22Rv1 (cell line): ENCODE results near the gene GOLGA8B.

Experiments used
- ZFX ChIP-seq: fragments of 450-650 bp; IDR thresholded peaks from 2 replicates; pipeline ENCODE4 v1.6.1; 2017; ENCODE audit warnings: antibody characterized with exemption, borderline replicate concordance
- TF ChIP-seq, protein P1 (sequence below): fragments of 450-650 bp; IDR thresholded peaks from 2 replicates; pipeline ENCODE4 v1.5.1; 2017; ENCODE audit warnings: mild to moderate bottlenecking

DNA sequence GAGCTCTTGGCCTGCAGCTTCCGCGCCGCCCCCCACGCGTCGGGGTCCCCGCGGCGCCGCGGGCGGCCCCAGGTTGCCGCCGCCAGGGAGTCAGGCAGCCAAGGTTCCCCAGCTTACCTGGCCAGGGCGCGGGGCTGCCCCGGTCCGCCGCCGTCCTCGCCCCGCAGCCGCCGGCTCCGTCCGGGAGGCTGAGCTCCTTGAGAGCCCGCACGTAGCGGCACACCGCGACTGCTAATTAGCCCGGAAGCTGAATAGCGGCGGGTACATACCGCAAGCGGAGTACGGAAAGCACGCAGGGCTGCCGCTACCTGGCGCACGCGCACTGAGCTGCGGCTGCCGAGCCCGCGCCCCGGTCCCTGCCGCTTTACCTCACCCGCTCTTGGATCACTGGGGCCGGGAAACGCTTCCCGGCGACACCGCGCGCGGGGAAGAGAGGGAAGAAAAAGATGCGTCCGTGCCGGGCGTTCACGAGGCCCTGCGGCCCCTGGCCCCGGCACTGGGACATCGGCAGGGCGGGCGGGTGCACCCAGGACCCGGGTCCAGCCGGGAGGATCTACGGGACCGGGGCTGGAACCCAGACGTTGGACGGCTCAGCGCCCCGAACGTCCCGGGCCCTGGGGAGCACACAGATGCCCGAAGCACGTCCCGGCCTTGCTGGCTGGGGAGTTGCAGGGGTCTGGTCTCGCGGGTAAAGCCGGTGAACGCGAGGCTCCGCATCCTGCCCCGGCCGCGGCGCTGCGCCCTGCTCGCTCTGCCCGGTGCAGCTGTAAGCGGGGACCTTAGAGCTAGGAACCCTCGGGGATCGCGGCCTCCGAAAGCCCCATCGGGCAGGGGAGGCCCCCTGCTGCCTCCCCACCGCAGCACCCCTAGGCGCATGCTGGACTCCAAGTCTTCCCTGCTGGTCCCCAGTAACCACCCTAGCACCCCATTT lies at the start of gene GOLGA8B:
- TF ChIP-seq, protein P1, sequence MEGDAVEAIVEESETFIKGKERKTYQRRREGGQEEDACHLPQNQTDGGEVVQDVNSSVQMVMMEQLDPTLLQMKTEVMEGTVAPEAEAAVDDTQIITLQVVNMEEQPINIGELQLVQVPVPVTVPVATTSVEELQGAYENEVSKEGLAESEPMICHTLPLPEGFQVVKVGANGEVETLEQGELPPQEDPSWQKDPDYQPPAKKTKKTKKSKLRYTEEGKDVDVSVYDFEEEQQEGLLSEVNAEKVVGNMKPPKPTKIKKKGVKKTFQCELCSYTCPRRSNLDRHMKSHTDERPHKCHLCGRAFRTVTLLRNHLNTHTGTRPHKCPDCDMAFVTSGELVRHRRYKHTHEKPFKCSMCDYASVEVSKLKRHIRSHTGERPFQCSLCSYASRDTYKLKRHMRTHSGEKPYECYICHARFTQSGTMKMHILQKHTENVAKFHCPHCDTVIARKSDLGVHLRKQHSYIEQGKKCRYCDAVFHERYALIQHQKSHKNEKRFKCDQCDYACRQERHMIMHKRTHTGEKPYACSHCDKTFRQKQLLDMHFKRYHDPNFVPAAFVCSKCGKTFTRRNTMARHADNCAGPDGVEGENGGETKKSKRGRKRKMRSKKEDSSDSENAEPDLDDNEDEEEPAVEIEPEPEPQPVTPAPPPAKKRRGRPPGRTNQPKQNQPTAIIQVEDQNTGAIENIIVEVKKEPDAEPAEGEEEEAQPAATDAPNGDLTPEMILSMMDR = no peak
- no peak for TF ChIP-seq ZFX
